ENCODE results near the gene MT1M.

The MT1M gene

GRCh38 chr16:56623637-56624036 lies 8.8 kb upstream of the MT1M start:
- H3K9ac ChIP-seq (ENCODE audit: insufficient read length): no peak overlapping the region
- no peak for DNase-seq (ENCODE audit: low read depth, low spot score)
- H3K9me3 ChIP-seq (ENCODE audit: low read depth, low read length): no peaks in the 10 kb centered on the region
- H3K4me3 ChIP-seq: no peak overlapping the region
- TF ChIP-seq EZH2 (IDR thresholded peaks at IDR 0.05) (no peak), POLR2AphosphoS5 (IDR thresholded peaks at IDR 0.05; ENCODE audit: borderline replicate concordance, low read depth, low read length) (no peak), FOXP2 (optimal IDR thresholded peaks at IDR 0.05; ENCODE audit: control extremely low read depth, extremely low read length, insufficient read depth) (no peak)
- H3K27ac ChIP-seq: no peak overlapping the region
- H3K36me3 ChIP-seq (ENCODE audit: insufficient read depth, low read length): no peaks in the 10 kb centered on the region

GRCh38 chr16:56625140-56625942 lies 7.1 kb upstream of the MT1M start, which contains the start of gene MT1E:
TSS of gene MT1E (plus strand) at chr16:56625781. CDS start at chr16:56625852, 71 bp downstream.
- DNase-seq (ENCODE audit: low read depth, low spot score): no peak
- no peak within 1 kb of the TSS for H3K4me3 ChIP-seq
- H3K9me3 ChIP-seq (ENCODE audit: low read depth, low read length): no peaks in the 10 kb centered on the region
- no peak within 1 kb of the TSS for H3K27ac ChIP-seq
- no peaks in the 10 kb centered on the region for H3K36me3 ChIP-seq (ENCODE audit: insufficient read depth, low read length)
- no peak within 1 kb of the TSS for H3K9ac ChIP-seq (ENCODE audit: insufficient read length)
- no peak for TF ChIP-seq EZH2 (IDR thresholded peaks at IDR 0.05)
- TF ChIP-seq FOXP2 (optimal IDR thresholded peaks at IDR 0.05; ENCODE audit: control extremely low read depth, extremely low read length, insufficient read depth): no peak
- no peak for TF ChIP-seq POLR2AphosphoS5 (IDR thresholded peaks at IDR 0.05; ENCODE audit: borderline replicate concordance, low read depth, low read length)

GRCh38 chr16:56625943-56626654 lies 6.4 kb upstream of the MT1M start:
- H3K9me3 ChIP-seq (ENCODE audit: low read depth, low read length): no peaks in the 10 kb centered on the region
- no peak for DNase-seq (ENCODE audit: low read depth, low spot score)
- H3K36me3 ChIP-seq (ENCODE audit: insufficient read depth, low read length): no peaks in the 10 kb centered on the region
- H3K4me3 ChIP-seq: no peak overlapping the region
- H3K9ac ChIP-seq (ENCODE audit: insufficient read length): no peak overlapping the region
- TF ChIP-seq POLR2AphosphoS5 (IDR thresholded peaks at IDR 0.05; ENCODE audit: borderline replicate concordance, low read depth, low read length) (no peak), FOXP2 (optimal IDR thresholded peaks at IDR 0.05; ENCODE audit: control extremely low read depth, extremely low read length, insufficient read depth) (no peak), EZH2 (IDR thresholded peaks at IDR 0.05) (no peak)
- H3K27ac ChIP-seq: no peak overlapping the region

DNA sequence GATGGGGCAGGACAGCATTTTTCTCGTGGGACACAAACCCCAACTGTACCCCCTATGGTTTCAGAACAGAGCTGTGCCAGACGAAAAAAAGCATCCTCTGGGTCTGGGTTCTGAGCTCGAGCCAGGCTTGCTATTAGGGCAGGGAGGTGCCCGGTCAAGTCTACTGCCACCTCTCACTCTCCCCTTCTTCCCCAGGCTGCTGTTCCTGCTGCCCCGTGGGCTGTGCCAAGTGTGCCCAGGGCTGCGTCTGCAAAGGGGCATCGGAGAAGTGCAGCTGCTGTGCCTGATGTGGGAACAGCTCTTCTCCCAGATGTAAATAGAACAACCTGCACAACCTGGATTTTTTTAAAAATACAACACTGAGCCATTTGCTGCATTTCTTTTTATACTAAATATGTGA lies 5.8 kb upstream of the MT1M start:
- Histone ChIP-seq H3K4me3 (no peak overlapping the region), H3K9me3 (ENCODE audit: low read depth, low read length) (no peaks in the 10 kb centered on the region), H3K27ac (no peak overlapping the region), H3K9ac (ENCODE audit: insufficient read length) (no peak overlapping the region), H3K36me3 (ENCODE audit: insufficient read depth, low read length) (no peaks in the 10 kb centered on the region)
- TF ChIP-seq POLR2AphosphoS5 (IDR thresholded peaks at IDR 0.05; ENCODE audit: borderline replicate concordance, low read depth, low read length) (no peak), EZH2 (IDR thresholded peaks at IDR 0.05) (no peak), FOXP2 (optimal IDR thresholded peaks at IDR 0.05; ENCODE audit: control extremely low read depth, extremely low read length, insufficient read depth) (no peak)
- no peak for DNase-seq (ENCODE audit: low read depth, low spot score)

GRCh38 chr16:56628486-56629350 lies 3.7 kb upstream of the MT1M start:
- Histone ChIP-seq H3K9ac (ENCODE audit: insufficient read length) (no peak overlapping the region), H3K4me3 (no peak overlapping the region), H3K9me3 (ENCODE audit: low read depth, low read length) (no peaks in the 10 kb centered on the region), H3K36me3 (ENCODE audit: insufficient read depth, low read length) (no peaks in the 10 kb centered on the region), H3K27ac (no peak overlapping the region)
- TF ChIP-seq EZH2 (IDR thresholded peaks at IDR 0.05): no peak
- TF ChIP-seq FOXP2 (optimal IDR thresholded peaks at IDR 0.05; ENCODE audit: control extremely low read depth, extremely low read length, insufficient read depth): no peak
- no peak for TF ChIP-seq POLR2AphosphoS5 (IDR thresholded peaks at IDR 0.05; ENCODE audit: borderline replicate concordance, low read depth, low read length)
- DNase-seq (ENCODE audit: low read depth, low spot score): no peak

DNA sequence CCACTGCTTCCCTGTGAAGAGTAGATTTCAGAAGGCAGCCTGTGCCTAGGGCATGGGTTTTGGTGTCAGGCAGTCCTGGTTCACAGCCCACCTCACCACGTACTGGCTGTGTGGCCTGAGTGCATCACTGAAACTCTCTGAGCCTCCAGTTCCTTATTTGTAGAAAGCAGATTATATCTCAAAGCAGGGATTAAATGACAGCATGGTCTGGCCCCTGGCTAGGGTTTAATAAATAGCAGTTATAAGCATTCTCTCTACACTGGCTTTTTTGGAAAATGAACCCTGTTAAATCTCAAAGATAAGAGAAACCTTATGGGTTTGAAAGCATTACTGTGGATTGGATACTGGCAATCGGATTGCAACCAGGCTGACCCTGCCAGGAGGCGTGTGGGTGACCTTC lies 2.9 kb upstream of the MT1M start:
- DNase-seq (ENCODE audit: low read depth, low spot score): no peak
- H3K36me3 ChIP-seq (ENCODE audit: insufficient read depth, low read length): no peaks in the 10 kb centered on the region
- no peak overlapping the region for H3K4me3 ChIP-seq
- H3K9ac ChIP-seq (ENCODE audit: insufficient read length): no peak overlapping the region
- no peaks in the 10 kb centered on the region for H3K9me3 ChIP-seq (ENCODE audit: low read depth, low read length)
- TF ChIP-seq POLR2AphosphoS5 (IDR thresholded peaks at IDR 0.05; ENCODE audit: borderline replicate concordance, low read depth, low read length) (no peak), FOXP2 (optimal IDR thresholded peaks at IDR 0.05; ENCODE audit: control extremely low read depth, extremely low read length, insufficient read depth) (no peak), EZH2 (IDR thresholded peaks at IDR 0.05) (no peak)
- no peak overlapping the region for H3K27ac ChIP-seq

GRCh38 chr16:56630134-56630533 lies 2.3 kb upstream of the MT1M start:
- TF ChIP-seq EZH2 (IDR thresholded peaks at IDR 0.05): no peak
- TF ChIP-seq POLR2AphosphoS5 (IDR thresholded peaks at IDR 0.05; ENCODE audit: borderline replicate concordance, low read depth, low read length): no peak
- no peak for TF ChIP-seq FOXP2 (optimal IDR thresholded peaks at IDR 0.05; ENCODE audit: control extremely low read depth, extremely low read length, insufficient read depth)
- Histone ChIP-seq H3K27ac (no peak overlapping the region), H3K9me3 (ENCODE audit: low read depth, low read length) (no peaks in the 10 kb centered on the region), H3K9ac (ENCODE audit: insufficient read length) (no peak overlapping the region), H3K36me3 (ENCODE audit: insufficient read depth, low read length) (no peaks in the 10 kb centered on the region), H3K4me3 (no peak overlapping the region)
- DNase-seq (ENCODE audit: low read depth, low spot score): no peak

DNA sequence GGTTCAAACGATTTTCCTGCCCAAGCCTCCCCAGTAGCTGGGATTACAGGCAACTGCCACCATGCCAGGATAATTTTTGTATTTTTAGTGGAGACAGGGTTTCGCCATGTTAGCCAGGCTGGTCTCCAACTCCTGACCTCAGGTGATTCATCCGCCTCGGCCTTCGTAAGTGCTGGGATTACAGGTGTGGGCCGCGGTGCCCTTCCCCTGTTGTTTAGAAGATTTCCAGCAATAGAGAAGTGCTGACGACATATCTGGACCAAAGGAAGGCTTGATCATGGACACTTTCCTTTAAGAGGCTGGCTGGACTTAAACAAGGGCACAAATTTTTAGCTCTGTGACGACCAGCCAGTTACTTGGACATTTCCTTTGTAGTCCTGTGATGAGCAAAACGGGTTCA lies 1.3 kb upstream of the MT1M start:
- Histone ChIP-seq H3K27ac (no peak overlapping the region), H3K9me3 (ENCODE audit: low read depth, low read length) (no peaks in the 10 kb centered on the region), H3K4me3 (no peak overlapping the region), H3K36me3 (ENCODE audit: insufficient read depth, low read length) (no peaks in the 10 kb centered on the region), H3K9ac (ENCODE audit: insufficient read length) (no peak overlapping the region)
- no peak for TF ChIP-seq POLR2AphosphoS5 (IDR thresholded peaks at IDR 0.05; ENCODE audit: borderline replicate concordance, low read depth, low read length)
- TF ChIP-seq FOXP2 (optimal IDR thresholded peaks at IDR 0.05; ENCODE audit: control extremely low read depth, extremely low read length, insufficient read depth): no peak
- no peak for TF ChIP-seq EZH2 (IDR thresholded peaks at IDR 0.05)
- no peak for DNase-seq (ENCODE audit: low read depth, low spot score)
